HCT116 (cell line): Measurements from ENCODE around the gene FBXL17. TPM values are rescaled to one million over a fixed set of nuclear protein-coding genes. Genes with fewer than 3 reads are reported as not detected.

Experiments
- ATAC-seq: fragments of 200-7000 bp; cut with Tn5 transposase; 2 replicates; pipeline ENCODE4 v1.9.1; 2020; ENCODE audit warnings: mild to moderate bottlenecking, moderate library complexity
- BruUV-seq: library from RNA; stranded (reverse); fragments of 400-500 nt; replicated peaks from 2 replicates; lab custom pipeline; 2021; lab: Mats Ljungman, UMichigan
- CTCF ChIA-PET: fragments of 300-600 bp; sonication (Branson Sonifier 250); formaldehyde crosslinking; loops from one replicate; lab custom pipeline; 2021; ENCODE audit warnings: antibody characterized with exemption; lab: Charles Lee
- POLR2A ChIA-PET: fragments of 300-600, 350-600 bp; sonication (Branson Sonifier 250); formaldehyde crosslinking; loops from one replicate; lab custom pipeline; 2021; ENCODE audit warnings: antibody characterized with exemption; lab: Charles Lee
- RAD21 ChIA-PET, 2 experiments: fragments of 300-600 bp; sonication (Branson Sonifier 250); formaldehyde crosslinking; loops; one replicate each; lab custom pipeline; 2023; ENCODE audit warnings: low total read pairs in 2 of 2; ENCODE audit not compliant: uncharacterized antibody in 2 of 2, unreplicated experiment in 2 of 2, low non-redundant PET in 1 of 2; lab: Charles Lee
- DNase-seq: peaks from one replicate; pipeline ENCODE4 v3.0.0-alpha.2; 2010; ENCODE audit warnings: low read depth, low spot score
- H2AFZ ChIP-seq: fragments of 200-600 bp; shearing (Covaris generic), sonication (generic); 2 replicates; pipeline ENCODE4 v1.6.1; 2017; ENCODE audit warnings: low read depth, mixed run types, mixed read lengths, antibody characterized with exemption, low read length; ENCODE audit not compliant: poor library complexity, severe bottlenecking
- H3K27ac ChIP-seq: 2 replicates; pipeline ENCODE4 v1.5.1; 2012; ENCODE audit warnings: low read depth, low read length
- H3K27me3 ChIP-seq: fragments of 200-600 bp; sonication (generic); 2 replicates; pipeline ENCODE4 v1.6.1; 2016; ENCODE audit warnings: mixed run types, low read length, mixed read lengths; ENCODE audit not compliant: insufficient read depth
- H3K36me3 ChIP-seq, 2 experiments: fragments of 200-500 bp in 1 of 2; fragments of 200-600 bp in 1 of 2; sonication (Bioruptor generic) in 1 of 2; sonication (generic) in 1 of 2; 2 replicates each; pipeline versions ENCODE4 v1.5.1 to v1.6.1; 2014 to 2016; ENCODE audit warnings: low read length in 2 of 2, inconsistent platforms in 1 of 2, mixed read lengths in 1 of 2, mixed run types in 1 of 2; ENCODE audit not compliant: insufficient read depth in 2 of 2, control insufficient read depth in 1 of 2
- H3K4me1 ChIP-seq, 2 experiments: fragments of 200-600 bp in 1 of 2; sonication (generic) in 1 of 2; 2 replicates each; pipeline versions ENCODE4 v1.5.1 to v1.6.1; 2012 to 2017; ENCODE audit warnings: low read length in 2 of 2, inconsistent platforms in 1 of 2, mild to moderate bottlenecking in 1 of 2, mixed read lengths in 1 of 2, mixed run types in 1 of 2, moderate library complexity in 1 of 2; ENCODE audit not compliant: insufficient read depth in 2 of 2, control insufficient read depth in 1 of 2
- H3K4me2 ChIP-seq: fragments of 200-600 bp; sonication (generic); 2 replicates; pipeline ENCODE4 v1.6.1; 2017; ENCODE audit warnings: mixed run types, low read length, mixed read lengths
- H3K4me3 ChIP-seq, 2 experiments: fragments of 200-600 bp in 1 of 2; sonication (generic) in 1 of 2; replicated peaks in 1 of 2; 2 replicates each; pipeline ENCODE4 v1.5.1; 2011 to 2016; ENCODE audit warnings: low read length in 2 of 2, control low read depth in 1 of 2, low read depth in 1 of 2, mild to moderate bottlenecking in 1 of 2, mixed read lengths in 1 of 2, mixed run types in 1 of 2
- H3K79me2 ChIP-seq: fragments of 200-600 bp; sonication (generic); 2 replicates; pipeline ENCODE4 v1.6.1; 2017; ENCODE audit warnings: mild to moderate bottlenecking, mixed run types, low read length, moderate library complexity, mixed read lengths; ENCODE audit not compliant: insufficient read depth
- H3K9ac ChIP-seq: fragments of 200-600 bp; sonication (generic); 2 replicates; pipeline ENCODE4 v1.6.1; 2016; ENCODE audit warnings: low read length, mixed read lengths
- H3K9me2 ChIP-seq: fragments of 200-600 bp; sonication (generic), shearing (Covaris generic); 2 replicates; pipeline ENCODE4 v1.6.1; 2017; ENCODE audit warnings: mixed run types, mild to moderate bottlenecking, moderate library complexity; ENCODE audit not compliant: insufficient read depth
- H3K9me3 ChIP-seq, 2 experiments: fragments of 200-500 bp in 1 of 2; fragments of 200-600 bp in 1 of 2; sonication (Bioruptor generic) in 1 of 2; sonication (generic) in 1 of 2; 2 replicates each; pipeline ENCODE4 v1.6.1; 2014 to 2017; ENCODE audit warnings: low read length in 2 of 2, mixed read lengths in 2 of 2, inconsistent platforms in 1 of 2, low read depth in 1 of 2, mild to moderate bottlenecking in 1 of 2, mixed run types in 1 of 2, moderate library complexity in 1 of 2; ENCODE audit not compliant: control insufficient read depth in 1 of 2, insufficient read depth in 1 of 2
- H4K20me1 ChIP-seq: fragments of 200-600 bp; sonication (generic), shearing (Covaris generic); 2 replicates; pipeline ENCODE4 v1.6.1; 2017; ENCODE audit warnings: mixed run types, mild to moderate bottlenecking, moderate library complexity; ENCODE audit not compliant: insufficient read depth
- CBX3 ChIP-seq: IDR thresholded peaks from 2 replicates; pipeline ENCODE4 v1.6.1; 2012; ENCODE audit warnings: low read depth
- CEBPB ChIP-seq: IDR thresholded peaks from 2 replicates; pipeline ENCODE4 v1.6.1; 2012; ENCODE audit warnings: low read depth
- EGR1 ChIP-seq: IDR thresholded peaks from 2 replicates; pipeline ENCODE4 v1.6.1; 2012; ENCODE audit warnings: low read depth
- ELF1 ChIP-seq: IDR thresholded peaks from 2 replicates; pipeline ENCODE4 v1.6.1; 2012; ENCODE audit warnings: low read depth, borderline replicate concordance
- EZH2 ChIP-seq: fragments of 200-600 bp; sonication (generic); IDR thresholded peaks from 2 replicates; pipeline ENCODE4 v1.6.1; 2017; ENCODE audit warnings: antibody characterized with exemption, mixed run types
- FOSL1 ChIP-seq: IDR thresholded peaks from 2 replicates; pipeline ENCODE4 v1.6.1; 2012; ENCODE audit warnings: low read depth
- MAX ChIP-seq: IDR thresholded peaks from 2 replicates; pipeline ENCODE4 v1.6.1; 2012
- POLR2AphosphoS5 ChIP-seq: IDR thresholded peaks from 2 replicates; pipeline ENCODE4 v1.6.1; 2011; ENCODE audit warnings: mild to moderate bottlenecking, low read depth, low read length, moderate library complexity
- RAD21 ChIP-seq: IDR thresholded peaks from 2 replicates; pipeline ENCODE4 v1.6.1; 2012; ENCODE audit warnings: low read depth, mild to moderate bottlenecking
- REST ChIP-seq: IDR thresholded peaks from 2 replicates; pipeline ENCODE4 v1.6.1; 2012; ENCODE audit warnings: low read depth
- TCF7L2 ChIP-seq: IDR thresholded peaks from 2 replicates; pipeline ENCODE4 v1.7.0; 2011; ENCODE audit warnings: borderline replicate concordance, inconsistent platforms; ENCODE audit not compliant: insufficient read depth, insufficient read length; ENCODE audit errors: extremely low read depth
- YY1 ChIP-seq: IDR thresholded peaks from 2 replicates; pipeline ENCODE4 v1.6.1; 2011; ENCODE audit warnings: low read length, low read depth, moderate library complexity, mild to moderate bottlenecking; ENCODE audit not compliant: insufficient replicate concordance; ENCODE audit errors: extremely low read depth
- ZFX ChIP-seq: fragments of 450-650 bp; IDR thresholded peaks from 2 replicates; pipeline ENCODE4 v1.6.1; 2017
- ZNF274 ChIP-seq: fragments of 200-500 bp; sonication (Bioruptor generic); IDR thresholded peaks from 2 replicates; pipeline ENCODE4 v1.6.1; 2014; ENCODE audit warnings: mild to moderate bottlenecking, low read depth, low read length, inconsistent platforms
- intact Hi-C: fragments of 100-400 bp; cut with micrococcal nuclease; formaldehyde crosslinking; loops from 2 replicates; pipeline ENCODE4 v1.10.0; 2022
- total RNA-seq: library from RNA; stranded (reverse); gene quantifications from one replicate; pipeline ENCODE4 v1.2.1, GENCODE V29; 2021; ENCODE audit not compliant: unreplicated experiment
- TF ChIP-seq, protein P1 (sequence below), 3 experiments: fragments of 200-600 bp in 1 of 3; sonication (generic) in 1 of 3; IDR thresholded peaks in 2 of 3; conservative IDR thresholded peaks in 1 of 3; 2 replicates each; pipeline ENCODE4 v1.5.1; 2012 to 2017; ENCODE audit warnings: low read depth in 2 of 3, low read length in 2 of 3, antibody characterized with exemption in 1 of 3, borderline replicate concordance in 1 of 3, control low read depth in 1 of 3, mild to moderate bottlenecking in 1 of 3, mixed read lengths in 1 of 3, mixed run types in 1 of 3, moderate library complexity in 1 of 3; ENCODE audit not compliant: insufficient read depth in 1 of 3

FBXL17 gene
- total RNA-seq, 1 experiment from 2014 or later, result 9.4 TPM

GRCh38 chr5:107982703-107983425 lies 399.0 kb downstream of the FBXL17 start:
- H3K9ac ChIP-seq, result no peak overlapping the region

More at GRCh38 chr5:107982703-107983425, 399.0 kb downstream of the FBXL17 start:
- Histone ChIP-seq H3K36me3 (no peaks in the 10 kb centered on the region), H2AFZ (no peak overlapping the region), H4K20me1 (no peaks in the 10 kb centered on the region), H3K4me1 (peaks cover 0 to 6% of the 10 kb centered on the region in 2 experiments; a peak in 2 of 4 replicates), H3K9me3 (no peaks in the 10 kb centered on the region), H3K9me2 (no peaks in the 10 kb centered on the region), H3K27ac (no peak overlapping the region), H3K79me2 (no peaks in the 10 kb centered on the region), H3K27me3 (no peaks in the 10 kb centered on the region), H3K4me2 (no peak overlapping the region), H3K4me3 (no peak overlapping the region)
- intact Hi-C loops, result no loop called here
- DNase-seq (no peak), ATAC-seq (no peak)
- ChIA-PET RAD21 (no interaction called here), CTCF (no interaction called here), POLR2A (no interaction called here)
- BruUV-seq, result no TSS peak
- no peak for TF ChIP-seq CEBPB
- TF ChIP-seq EZH2, result no peak
- no peak for TF ChIP-seq ZNF274
- TF ChIP-seq ZFX, result no peak
- TF ChIP-seq, protein P1, sequence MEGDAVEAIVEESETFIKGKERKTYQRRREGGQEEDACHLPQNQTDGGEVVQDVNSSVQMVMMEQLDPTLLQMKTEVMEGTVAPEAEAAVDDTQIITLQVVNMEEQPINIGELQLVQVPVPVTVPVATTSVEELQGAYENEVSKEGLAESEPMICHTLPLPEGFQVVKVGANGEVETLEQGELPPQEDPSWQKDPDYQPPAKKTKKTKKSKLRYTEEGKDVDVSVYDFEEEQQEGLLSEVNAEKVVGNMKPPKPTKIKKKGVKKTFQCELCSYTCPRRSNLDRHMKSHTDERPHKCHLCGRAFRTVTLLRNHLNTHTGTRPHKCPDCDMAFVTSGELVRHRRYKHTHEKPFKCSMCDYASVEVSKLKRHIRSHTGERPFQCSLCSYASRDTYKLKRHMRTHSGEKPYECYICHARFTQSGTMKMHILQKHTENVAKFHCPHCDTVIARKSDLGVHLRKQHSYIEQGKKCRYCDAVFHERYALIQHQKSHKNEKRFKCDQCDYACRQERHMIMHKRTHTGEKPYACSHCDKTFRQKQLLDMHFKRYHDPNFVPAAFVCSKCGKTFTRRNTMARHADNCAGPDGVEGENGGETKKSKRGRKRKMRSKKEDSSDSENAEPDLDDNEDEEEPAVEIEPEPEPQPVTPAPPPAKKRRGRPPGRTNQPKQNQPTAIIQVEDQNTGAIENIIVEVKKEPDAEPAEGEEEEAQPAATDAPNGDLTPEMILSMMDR (IDR thresholded peaks at IDR 0.05 in 2 of 3, conservative IDR thresholded peaks at IDR 0.05 in 1 of 3; ENCODE audit: borderline replicate concordance in 1 of 3, insufficient read depth in 1 of 3, low read depth in 2 of 3, low read length in 2 of 3), result no peak
- TF ChIP-seq RAD21, result no peak
- TF ChIP-seq REST, result no peak
- TF ChIP-seq POLR2AphosphoS5, result no peak
- no peak for TF ChIP-seq ELF1
- no peak for TF ChIP-seq MAX
- no peak for TF ChIP-seq EGR1
- no peak for TF ChIP-seq FOSL1
- no peak for TF ChIP-seq CBX3
- no peak for TF ChIP-seq TCF7L2
- TF ChIP-seq YY1, result no peak
